NK-92 (cell line): Measurements from ENCODE around the gene ANXA8.
"Not testable (repeated sequence)": the region's sequence is repeated elsewhere in the genome, so short reads cannot be mapped to it uniquely, and the experiment has no call there.

Experiments used
- DNase-seq: peaks from one replicate; lab custom pipeline; 2025; ENCODE audit not compliant: unreplicated experiment; lab: John Stamatoyannopoulos, UW

Gene ANXA8

GRCh38 chr10:47483923-47484322 is at the start of gene ANXA8:
TSS of gene ANXA8 (minus strand) at chr10:47484115. CDS start at chr10:47483933, 182 bp downstream.
- DNase-seq = not testable (repeated sequence)

- not testable (repeated sequence) for DNase-seq
Observed at GRCh38 chr10:47523475-47523874, 39.6 kb upstream of the ANXA8 start, which contains the start of gene AGAP9. TSS of gene AGAP9 (minus strand) at chr10:47523638. CDS start at chr10:47523526, 112 bp downstream.

GRCh38 chr10:47502313-47502712 is 18.4 kb upstream of the ANXA8 start:
- not testable (repeated sequence) for DNase-seq

GRCh38 chr10:47494226-47494625 is 10.3 kb upstream of the ANXA8 start:
- DNase-seq = not testable (repeated sequence)

GRCh38 chr10:47491600-47491999 is 7.7 kb upstream of the ANXA8 start, which contains the start of gene FAM25G:
TSS of gene FAM25G (minus strand) at chr10:47491700. CDS start at chr10:47491674, 26 bp downstream.
- DNase-seq = not testable (repeated sequence)

GRCh38 chr10:47489630-47490029 is 5.7 kb upstream of the ANXA8 start:
- not testable (repeated sequence) for DNase-seq

- DNase-seq = not testable (repeated sequence)
Observed at GRCh38 chr10:47485943-47486342, 2.0 kb upstream of the ANXA8 start.

- not testable (repeated sequence) for DNase-seq
Observed at GRCh38 chr10:47484786-47485185, 871 bp upstream of the ANXA8 start.

GRCh38 chr10:47482367-47482766 is 1.5 kb downstream of the ANXA8 start:
- DNase-seq = not testable (repeated sequence)

- DNase-seq = not testable (repeated sequence)
Observed at GRCh38 chr10:47481768-47482181, 2.1 kb downstream of the ANXA8 start.

GRCh38 chr10:47481182-47481766 is 2.6 kb downstream of the ANXA8 start:
- DNase-seq = not testable (repeated sequence)

GRCh38 chr10:47480133-47480532 is 3.8 kb downstream of the ANXA8 start:
- DNase-seq = not testable (repeated sequence)

GRCh38 chr10:47478114-47478513 is 5.8 kb downstream of the ANXA8 start:
- not testable (repeated sequence) for DNase-seq

- DNase-seq = not testable (repeated sequence)
Observed at GRCh38 chr10:47477078-47477477, 6.8 kb downstream of the ANXA8 start.

- not testable (repeated sequence) for DNase-seq
Observed at GRCh38 chr10:47475101-47475500, 8.8 kb downstream of the ANXA8 start.

GRCh38 chr10:47473516-47473915 is 10.4 kb downstream of the ANXA8 start:
- not testable (repeated sequence) for DNase-seq

- not testable (repeated sequence) for DNase-seq
Observed at GRCh38 chr10:47472647-47473046, 11.3 kb downstream of the ANXA8 start.

- DNase-seq = not testable (repeated sequence)
Observed at GRCh38 chr10:47472072-47472471, 11.8 kb downstream of the ANXA8 start.

- not testable (repeated sequence) for DNase-seq
Observed at GRCh38 chr10:47468731-47469528, 15.0 kb downstream of the ANXA8 start.

GRCh38 chr10:47467957-47468356 is 16.0 kb downstream of the ANXA8 start:
- DNase-seq = not testable (repeated sequence)

GRCh38 chr10:47467458-47467857 is 16.5 kb downstream of the ANXA8 start:
- not testable (repeated sequence) for DNase-seq
